Transverse colon (tissue), 3 donors: ENCODE data around the gene MEGF10.

Source experiments
- EP300 ChIP-seq: sonication (generic); formaldehyde crosslinking; IDR thresholded peaks from one replicate; pipeline ENCODE4 v1.6.1; 2017; ENCODE audit warnings: antibody characterized with exemption, low read depth
- POLR2A ChIP-seq: fragments of 450-650 bp; IDR thresholded peaks from one replicate; pipeline ENCODE4 v1.6.1; 2016; ENCODE audit warnings: antibody characterized with exemption, mild to moderate bottlenecking, moderate library complexity
- TF ChIP-seq, protein P1 (sequence below), 5 experiments: fragments of 200-600 bp in 3 of 5; fragments of 450-650 bp in 2 of 5; sonication (generic) in 3 of 5; IDR thresholded peaks; 1 replicate in 2 of 5; 2 replicates in 3 of 5; pipeline ENCODE4 v1.5.1; 2016 to 2017; ENCODE audit warnings: antibody characterized with exemption in 5 of 5, inconsistent platforms in 3 of 5, mild to moderate bottlenecking in 2 of 5, moderate library complexity in 1 of 5

DNA sequence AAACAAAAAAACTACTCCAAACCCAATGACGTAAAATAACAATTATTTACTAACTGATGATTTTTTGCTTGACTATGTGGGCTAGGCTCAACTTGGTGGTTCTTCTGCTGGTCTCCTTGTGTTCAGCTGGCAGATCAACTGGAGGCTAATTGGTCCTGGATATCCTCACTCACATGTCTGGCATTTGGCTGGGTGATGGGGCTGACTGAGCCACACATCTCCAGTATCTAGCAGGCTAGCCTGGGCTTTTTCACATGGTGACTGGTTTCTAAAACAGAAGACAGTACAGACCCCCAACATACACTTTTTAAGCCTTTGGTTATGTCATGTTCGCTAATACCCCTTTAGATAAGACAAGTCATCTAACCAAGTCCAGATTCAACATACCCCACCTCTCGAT, 122.1 kb downstream of the MEGF10 start:
- TF ChIP-seq POLR2A, result no peak
- TF ChIP-seq, protein P1, sequence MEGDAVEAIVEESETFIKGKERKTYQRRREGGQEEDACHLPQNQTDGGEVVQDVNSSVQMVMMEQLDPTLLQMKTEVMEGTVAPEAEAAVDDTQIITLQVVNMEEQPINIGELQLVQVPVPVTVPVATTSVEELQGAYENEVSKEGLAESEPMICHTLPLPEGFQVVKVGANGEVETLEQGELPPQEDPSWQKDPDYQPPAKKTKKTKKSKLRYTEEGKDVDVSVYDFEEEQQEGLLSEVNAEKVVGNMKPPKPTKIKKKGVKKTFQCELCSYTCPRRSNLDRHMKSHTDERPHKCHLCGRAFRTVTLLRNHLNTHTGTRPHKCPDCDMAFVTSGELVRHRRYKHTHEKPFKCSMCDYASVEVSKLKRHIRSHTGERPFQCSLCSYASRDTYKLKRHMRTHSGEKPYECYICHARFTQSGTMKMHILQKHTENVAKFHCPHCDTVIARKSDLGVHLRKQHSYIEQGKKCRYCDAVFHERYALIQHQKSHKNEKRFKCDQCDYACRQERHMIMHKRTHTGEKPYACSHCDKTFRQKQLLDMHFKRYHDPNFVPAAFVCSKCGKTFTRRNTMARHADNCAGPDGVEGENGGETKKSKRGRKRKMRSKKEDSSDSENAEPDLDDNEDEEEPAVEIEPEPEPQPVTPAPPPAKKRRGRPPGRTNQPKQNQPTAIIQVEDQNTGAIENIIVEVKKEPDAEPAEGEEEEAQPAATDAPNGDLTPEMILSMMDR (IDR thresholded peaks at IDR 0.05), result no peak
- no peak for TF ChIP-seq EP300
